K562 (cell line): ENCODE data around the gene MMP2. TPM values are rescaled to one million over a fixed set of nuclear protein-coding genes. Genes with fewer than 3 reads are reported as not detected.

Source experiments
- ATAC-seq: fragments of 200-7000 bp; cut with Tn5 transposase; 3 replicates; pipeline ENCODE4 v1.9.1; 2020; ENCODE audit warnings: moderate library complexity
- BruUV-seq: library from RNA; stranded (reverse); fragments of 400-500 nt; replicated peaks from 2 replicates; lab custom pipeline; 2021; lab: Mats Ljungman, UMichigan
- CTCF ChIA-PET: fragments of 300-600 bp; formaldehyde crosslinking; extraction: SDS; loops from one replicate; lab custom pipeline; 2021; ENCODE audit warnings: low intra/inter-chr PET ratio; lab: Yijun Ruan, JAX
- POLR2A ChIA-PET: fragments of 300-600, 350-650 bp; sonication (Branson Sonifier 250); formaldehyde crosslinking; extraction: SDS; loops from one replicate; lab custom pipeline; 2021; ENCODE audit warnings: antibody characterized with exemption, inconsistent platforms; lab: Yijun Ruan, JAX
- DNase-seq, 4 experiments: peaks; one replicate each; pipeline versions ENCODE4 v3.0.0 to v3.0.0-alpha.2; 2011 to 2018; ENCODE audit warnings: low spot score in 3 of 4, mixed read lengths in 3 of 4; ENCODE audit errors: extremely low read depth in 1 of 4
- FAIRE-seq: peaks from 2 replicates; lab custom pipeline; 2011; peaks lifted over from hg19 to GRCh38; lab: Jason Lieb, UNC
- H2AFZ ChIP-seq: 2 replicates; pipeline ENCODE4 v1.6.0; 2011; ENCODE audit warnings: low read depth, low read length, control low read depth, inconsistent platforms
- H3K27ac ChIP-seq: fragments of 200-600 bp; 3 replicates; pipeline ENCODE4 v1.8.0; 2011; ENCODE audit warnings: low read depth, mild to moderate bottlenecking, control low read depth, inconsistent platforms, low read length, moderate library complexity, mixed read lengths; ENCODE audit errors: extremely low read depth
- H3K27me3 ChIP-seq, 2 experiments: fragments of 300-600 bp in 1 of 2; 2 replicates in 1 of 2; 3 replicates in 1 of 2; pipeline versions ENCODE4 v1.6.0 to v1.8.0; 2011; ENCODE audit warnings: inconsistent platforms in 2 of 2, low read length in 2 of 2, mild to moderate bottlenecking in 1 of 2, mixed read lengths in 1 of 2, moderate library complexity in 1 of 2; ENCODE audit not compliant: control insufficient read depth in 2 of 2, insufficient read depth in 2 of 2
- H3K36me3 ChIP-seq: fragments of 300-600 bp; 3 replicates; pipeline ENCODE4 v1.8.0; 2011; ENCODE audit warnings: mild to moderate bottlenecking, low read length, inconsistent platforms; ENCODE audit not compliant: control insufficient read depth, insufficient read depth
- H3K4me1 ChIP-seq, 2 experiments: fragments of 200-600 bp in 1 of 2; replicated peaks in 1 of 2; 2 replicates in 1 of 2; 3 replicates in 1 of 2; pipeline versions ENCODE4 v1.5.1 to v1.8.0; 2011; ENCODE audit warnings: inconsistent platforms in 2 of 2, low read length in 2 of 2, mild to moderate bottlenecking in 1 of 2, mixed read lengths in 1 of 2, moderate library complexity in 1 of 2; ENCODE audit not compliant: control insufficient read depth in 2 of 2, insufficient read depth in 2 of 2
- H3K4me2 ChIP-seq: 2 replicates; pipeline ENCODE4 v1.6.1; 2011; ENCODE audit warnings: low read length, control low read depth, inconsistent platforms, mixed read lengths; ENCODE audit not compliant: insufficient read depth
- H3K4me3 ChIP-seq: fragments of 200-600 bp; sonication (generic), shearing (Covaris generic); 2 replicates; pipeline ENCODE4 v1.5.1; 2016; ENCODE audit warnings: control low read depth, inconsistent platforms
- H3K79me2 ChIP-seq: fragments of 200-600 bp; 3 replicates; pipeline ENCODE4 v1.8.0; 2011; ENCODE audit warnings: low read length, inconsistent platforms; ENCODE audit not compliant: control insufficient read depth, insufficient read depth
- H3K9ac ChIP-seq, 2 experiments: 2 replicates each; pipeline versions ENCODE4 v1.6.0 to v1.6.1; 2011; ENCODE audit warnings: low read depth in 2 of 2, low read length in 2 of 2, control low read depth in 1 of 2, inconsistent platforms in 1 of 2, mild to moderate bottlenecking in 1 of 2, mixed read lengths in 1 of 2; ENCODE audit not compliant: insufficient read depth in 1 of 2
- H3K9me1 ChIP-seq: one replicate; pipeline ENCODE4 v1.6.0; 2011; ENCODE audit warnings: inconsistent platforms, mild to moderate bottlenecking, low read length, moderate library complexity; ENCODE audit not compliant: control insufficient read depth, insufficient read depth
- H3K9me3 ChIP-seq: replicated peaks from 2 replicates; pipeline ENCODE4 v1.5.1; 2011; ENCODE audit warnings: low read depth, low read length, inconsistent platforms; ENCODE audit not compliant: control insufficient read depth, insufficient read depth
- H4K20me1 ChIP-seq: replicated peaks from 2 replicates; pipeline ENCODE4 v1.6.1; 2011; ENCODE audit warnings: low read length, inconsistent platforms, mixed read lengths; ENCODE audit not compliant: control insufficient read depth, insufficient read depth
- ATF2 ChIP-seq: sonication (generic); formaldehyde crosslinking; IDR thresholded peaks from 2 replicates; pipeline ENCODE4 v1.8.1; 2022; ENCODE audit warnings: missing genetic modification reagents
- ATF3 ChIP-seq, 2 experiments: fragments of 450-650 bp in 1 of 2; sonication (generic) in 1 of 2; formaldehyde crosslinking in 1 of 2; IDR thresholded peaks in 1 of 2; conservative IDR thresholded peaks in 1 of 2; 2 replicates each; pipeline versions ENCODE4 v1.6.1 to v1.8.1; 2016 to 2023; ENCODE audit warnings: mild to moderate bottlenecking in 2 of 2, moderate library complexity in 2 of 2, inconsistent platforms in 1 of 2, missing genetic modification reagents in 1 of 2
- FOSL1 ChIP-seq: fragments of 200-800 bp; sonication (Bioruptor generic); conservative IDR thresholded peaks from 2 replicates; pipeline ENCODE4 v1.6.1; 2016; ENCODE audit warnings: missing genetic modification characterization, missing compliant biosample characterization
- JUND ChIP-seq, 2 experiments: IDR thresholded peaks; 2 replicates in 1 of 2; 3 replicates in 1 of 2; pipeline ENCODE4 v1.6.1; 2011; ENCODE audit warnings: borderline replicate concordance in 2 of 2, low read depth in 2 of 2, low read length in 2 of 2, improper control_type of control experiment in 1 of 2, missing biosample characterization in 1 of 2, missing genetic modification characterization in 1 of 2, missing genetic modification reagents in 1 of 2
- MED1 ChIP-seq: sonication (generic); formaldehyde crosslinking; IDR thresholded peaks from 2 replicates; pipeline ENCODE4 v1.8.1; 2023; ENCODE audit warnings: missing genetic modification reagents, borderline replicate concordance
- MEIS2 ChIP-seq: fragments of 450-650 bp; IDR thresholded peaks from 2 replicates; pipeline ENCODE4 v1.6.1; 2014; ENCODE audit warnings: mild to moderate bottlenecking; ENCODE audit not compliant: partially characterized antibody
- POU5F1 ChIP-seq: fragments of 150-350 bp; IDR thresholded peaks from 2 replicates; pipeline ENCODE4 v1.6.1; 2014; ENCODE audit warnings: borderline replicate concordance, low read length, low read depth, mild to moderate bottlenecking; ENCODE audit not compliant: partially characterized antibody
- ZNF408 ChIP-seq: fragments of 250-450 bp; sonication (Bioruptor Pico); IDR thresholded peaks from 2 replicates; pipeline ENCODE4 v1.4.0; 2020; ENCODE audit warnings: low read depth, mild to moderate bottlenecking, moderate library complexity
- WGBS: fragments of 100-300 bp; shearing (Covaris generic); methylation state at CpG from one replicate; pipeline ENCODE4 v1.1.6; 2016; ENCODE audit warnings: low coverage, mixed read lengths; ENCODE audit not compliant: insufficient coverage; ENCODE audit errors: missing lambda C conversion rate; 5-methylcytosine and 5-hydroxymethylcytosine counted together
- in situ Hi-C: fragments of 300-500 bp; cut with MboI; formaldehyde crosslinking; loops from 4 replicates; pipeline ENCODE4 v1.15.0; 2018; ENCODE audit warnings: inconsistent platforms, mixed read lengths
- intact Hi-C: fragments of 100-400 bp; cut with micrococcal nuclease; formaldehyde crosslinking; loops from 2 replicates; pipeline ENCODE4 v1.14.2; 2022
- polyA plus RNA-seq, 8 experiments: library from polyadenylated mRNA; depleted of rRNA in 4 of 8; stranded (reverse) in 5 of 8; unstranded in 3 of 8; fragments of >200 nt; fragmentation: Nextera tagmentation in 2 of 8; fragmentation: Illumina TruSeq in 1 of 8; extraction: Ambion mirVana in 2 of 8; extraction: Trizol in 1 of 8; gene quantifications; 2 replicates each; pipeline versions ENCODE4 v1.2.1 to v1.2.3, GENCODE V29; 2011 to 2014; ENCODE audit warnings: inconsistent platforms in 1 of 8, missing spikeins in 1 of 8
- total RNA-seq, 7 experiments: library from RNA; depleted of rRNA in 6 of 7; stranded (reverse); fragments of >200 nt in 6 of 7; fragmentation: Illumina TruSeq in 2 of 7; extraction: Trizol in 2 of 7; gene quantifications; 2 replicates each; pipeline versions ENCODE4 v1.2.1 to v1.2.3, GENCODE V29; 2011 to 2021; ENCODE audit warnings: low replicate concordance in 1 of 7

MMP2 gene
- total and polyA plus RNA-seq, 9 of the 15 experiments (the other 6 are each of a cell fraction or from before 2014, with no cell fraction given): 0.05 to 0.53 TPM; not detected in 7

- Histone ChIP-seq H3K36me3 (no peaks in the 10 kb centered on the region), H3K9me3 (no peaks in the 10 kb centered on the region), H3K4me3 (no peak overlapping the region), H4K20me1 (peaks cover 3% of the 10 kb centered on the region; the same call in 1 of the 2 replicates), H3K9ac (no peak overlapping the region), H3K79me2 (no peaks in the 10 kb centered on the region), H3K27ac (no peak overlapping the region), H2AFZ (no peak overlapping the region), H3K4me1 (no peaks in the 10 kb centered on the region), H3K27me3 (no peaks in the 10 kb centered on the region), H3K9me1 (no peaks in the 10 kb centered on the region), H3K4me2 (no peak overlapping the region)
- no peak for ATAC-seq
- intact Hi-C loops: loop anchor here (1.0 kb wide), 1 partner anchor 77 kb away; no protein-coding TSS in a partner anchor
- no TSS peak for BruUV-seq
- WGBS: 47% methylated on average over 1 of the region's 1 CpG
- in situ Hi-C loops: no loop called here
- FAIRE-seq: no peak
- DNase-seq: no peak
- ChIA-PET CTCF (interaction anchor here (0.6 to 5.0 kb wide), 6 partner anchors 43 to 976 kb away, joined by 3 to 64 read pairs (median 6); no protein-coding TSS in a partner anchor), POLR2A (interaction anchor here (1.1 kb wide), 1 partner anchor 78 kb away, joined by 3 read pairs; no protein-coding TSS in a partner anchor)
- TF ChIP-seq JUND (IDR thresholded peaks at IDR 0.05; ENCODE audit: borderline replicate concordance, low read depth, low read length) (peak; percentile 50; the same call in 1 of the 2 replicates), JUND (tag; IDR thresholded peaks at IDR 0.05; ENCODE audit: borderline replicate concordance, low read depth, low read length) (0 out of 3 replicates have a peak, but pooled peaks have one; percentile 41), POU5F1 (no peak), ATF3 (IDR thresholded peaks at IDR 0.05) (peak; percentile 42), ATF3 (CRISPR knock-in tag; conservative IDR thresholded peaks at IDR 0.05) (no peak), ZNF408 (no peak), MED1 (no peak), ATF2 (CRISPR knock-in tag) (no peak), FOSL1 (tag) (peak; percentile 72), MEIS2 (peak; percentile 57)
Observed at GRCh38 chr16:55542459-55543082, 63.6 kb downstream of the MMP2 start.
